SU-DHL-6 (cell line): Measurements from ENCODE around the gene NUTM2F.
"Not testable (repeated sequence)": the region's sequence is repeated elsewhere in the genome, so short reads cannot be mapped to it uniquely, and the experiment has no call there.

Experiments
- H2AFZ ChIP-seq: fragments of 200-600 bp; sonication (generic); 2 replicates; pipeline ENCODE4 v1.6.1; 2014; ENCODE audit warnings: low read depth, mild to moderate bottlenecking, moderate library complexity, mixed read lengths, antibody characterized with exemption, low read length; ENCODE audit not compliant: severe bottlenecking
- H3F3A ChIP-seq: fragments of 200-600 bp; shearing (Covaris generic); 2 replicates; pipeline ENCODE4 v1.6.0; 2016; ENCODE audit warnings: antibody characterized with exemption, mild to moderate bottlenecking; ENCODE audit not compliant: insufficient read depth
- H3K27ac ChIP-seq: fragments of 200-600 bp; sonication (generic); 2 replicates; pipeline ENCODE4 v1.5.1; 2016; ENCODE audit warnings: low read depth, mild to moderate bottlenecking, low read length, moderate library complexity, mixed read lengths
- H3K27me3 ChIP-seq: fragments of 200-600 bp; sonication (generic), shearing (Covaris generic); 2 replicates; pipeline ENCODE4 v1.6.0; 2014; ENCODE audit warnings: mild to moderate bottlenecking, low read length
- H3K36me3 ChIP-seq: fragments of 200-600 bp; sonication (generic); 2 replicates; pipeline ENCODE4 v1.6.1; 2014; ENCODE audit warnings: mild to moderate bottlenecking, low read length, mixed read lengths
- H3K4me2 ChIP-seq: fragments of 300-600, 200-600 bp; shearing (Covaris generic), sonication (generic); 2 replicates; pipeline ENCODE4 v1.6.0; 2014; ENCODE audit warnings: low read length, low read depth, mild to moderate bottlenecking; ENCODE audit not compliant: poor library complexity, severe bottlenecking
- H3K4me3 ChIP-seq: fragments of 200-600 bp; sonication (generic); 2 replicates; pipeline ENCODE4 v1.5.1; 2014; ENCODE audit warnings: antibody characterized with exemption, low read length, mild to moderate bottlenecking, mixed read lengths; ENCODE audit not compliant: insufficient read depth, poor library complexity, severe bottlenecking
- H3K79me2 ChIP-seq: fragments of 200-600 bp; sonication (generic); 2 replicates; pipeline ENCODE4 v1.6.1; 2014; ENCODE audit warnings: mild to moderate bottlenecking, low read length, moderate library complexity; ENCODE audit not compliant: insufficient read depth
- H3K9ac ChIP-seq: fragments of 200-600 bp; sonication (generic); 2 replicates; pipeline ENCODE4 v1.7.0; 2014; ENCODE audit warnings: mild to moderate bottlenecking, low read length
- H3K9me2 ChIP-seq: fragments of 200-600 bp; sonication (generic); replicated peaks from 2 replicates; pipeline ENCODE4 v1.6.1; 2014; ENCODE audit warnings: low read length; ENCODE audit not compliant: insufficient read depth
- H3K9me3 ChIP-seq: fragments of 200-600 bp; sonication (generic); 2 replicates; pipeline ENCODE4 v1.6.1; 2014; ENCODE audit warnings: low read length, mixed read lengths; ENCODE audit not compliant: insufficient read depth
- H4K20me1 ChIP-seq: fragments of 200-600 bp; sonication (generic); 2 replicates; pipeline ENCODE4 v1.6.1; 2014; ENCODE audit warnings: low read depth, mild to moderate bottlenecking, antibody characterized with exemption, low read length, moderate library complexity, mixed read lengths

Gene NUTM2F

DNA sequence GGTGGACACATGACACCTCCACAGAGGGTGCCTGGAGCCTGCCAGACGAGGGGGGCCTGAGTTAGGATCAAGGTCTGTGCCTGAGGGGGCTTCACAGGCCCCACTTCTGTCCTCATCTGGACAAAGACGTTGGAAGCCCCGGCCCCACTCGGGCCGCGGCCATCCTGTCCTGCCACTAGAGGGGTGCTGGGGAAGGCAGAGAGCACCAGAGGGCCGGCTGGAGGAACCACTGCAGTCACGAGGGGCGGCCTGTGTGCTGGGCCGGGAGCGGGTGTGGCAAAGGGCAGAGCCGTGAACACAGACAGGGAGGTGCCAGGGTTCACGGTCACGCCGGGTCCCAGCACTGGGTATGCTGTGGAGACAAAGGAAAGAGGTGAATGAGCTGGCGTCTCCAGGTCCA, 2.9 kb downstream of the NUTM2F start:
- not testable (repeated sequence) for H3K9me3 ChIP-seq

DNA sequence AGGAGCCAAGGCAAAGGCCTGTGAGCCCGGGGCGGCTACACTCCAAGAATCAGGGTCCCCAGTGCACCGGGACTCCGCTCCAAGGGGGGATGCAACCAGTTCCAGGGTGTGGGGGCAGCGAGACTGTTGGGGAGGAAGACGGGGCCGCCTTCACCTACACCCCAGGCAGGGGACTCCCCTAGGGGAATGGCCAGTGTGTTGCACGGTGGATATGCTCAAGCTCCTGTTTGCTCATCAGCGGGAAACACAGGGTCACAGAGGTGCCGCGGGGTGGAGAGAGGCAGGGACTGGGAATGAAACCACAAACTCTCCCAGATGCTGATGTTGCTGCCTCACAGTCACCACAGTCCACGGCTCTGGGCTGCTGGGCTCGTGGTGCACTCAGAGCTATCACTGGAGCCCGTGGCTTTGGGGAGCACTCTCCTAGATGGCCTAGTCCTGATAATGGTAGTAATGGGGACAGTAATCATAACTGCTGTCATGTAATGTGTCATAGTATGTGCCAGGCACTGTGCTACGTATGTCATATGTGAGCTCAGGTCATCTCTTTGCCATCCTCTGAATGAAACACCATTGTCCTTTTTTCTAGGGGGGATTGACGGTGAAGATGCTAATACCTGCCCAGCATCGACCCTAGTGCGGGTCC, 5.2 kb downstream of the NUTM2F start:
- H3K79me2 ChIP-seq = not testable (repeated sequence)

More for the DNA sequence above, 2.9 kb downstream of the NUTM2F start:
- not testable (repeated sequence) for H4K20me1 ChIP-seq, H3K9me2 ChIP-seq, H3F3A ChIP-seq, H3K79me2 ChIP-seq, H3K27ac ChIP-seq, H2AFZ ChIP-seq, H3K9ac ChIP-seq, H3K4me3 ChIP-seq, H3K27me3 ChIP-seq, H3K4me2 ChIP-seq, H3K36me3 ChIP-seq

GRCh38 chr9:94322342-94322940, 6.0 kb downstream of the NUTM2F start:
- not testable (repeated sequence) for H3K9ac ChIP-seq, H3K9me3 ChIP-seq, H3K79me2 ChIP-seq, H3K4me2 ChIP-seq, H3K27me3 ChIP-seq, H4K20me1 ChIP-seq, H3K4me3 ChIP-seq, H3K9me2 ChIP-seq, H3K27ac ChIP-seq, H3F3A ChIP-seq, H2AFZ ChIP-seq, H3K36me3 ChIP-seq

More for the DNA sequence above, 5.2 kb downstream of the NUTM2F start:
- not testable (repeated sequence) for H3K9me2 ChIP-seq, H3F3A ChIP-seq, H3K9me3 ChIP-seq, H3K4me3 ChIP-seq, H4K20me1 ChIP-seq, H2AFZ ChIP-seq, H3K27ac ChIP-seq, H3K36me3 ChIP-seq, H3K9ac ChIP-seq, H3K4me2 ChIP-seq, H3K27me3 ChIP-seq

DNA sequence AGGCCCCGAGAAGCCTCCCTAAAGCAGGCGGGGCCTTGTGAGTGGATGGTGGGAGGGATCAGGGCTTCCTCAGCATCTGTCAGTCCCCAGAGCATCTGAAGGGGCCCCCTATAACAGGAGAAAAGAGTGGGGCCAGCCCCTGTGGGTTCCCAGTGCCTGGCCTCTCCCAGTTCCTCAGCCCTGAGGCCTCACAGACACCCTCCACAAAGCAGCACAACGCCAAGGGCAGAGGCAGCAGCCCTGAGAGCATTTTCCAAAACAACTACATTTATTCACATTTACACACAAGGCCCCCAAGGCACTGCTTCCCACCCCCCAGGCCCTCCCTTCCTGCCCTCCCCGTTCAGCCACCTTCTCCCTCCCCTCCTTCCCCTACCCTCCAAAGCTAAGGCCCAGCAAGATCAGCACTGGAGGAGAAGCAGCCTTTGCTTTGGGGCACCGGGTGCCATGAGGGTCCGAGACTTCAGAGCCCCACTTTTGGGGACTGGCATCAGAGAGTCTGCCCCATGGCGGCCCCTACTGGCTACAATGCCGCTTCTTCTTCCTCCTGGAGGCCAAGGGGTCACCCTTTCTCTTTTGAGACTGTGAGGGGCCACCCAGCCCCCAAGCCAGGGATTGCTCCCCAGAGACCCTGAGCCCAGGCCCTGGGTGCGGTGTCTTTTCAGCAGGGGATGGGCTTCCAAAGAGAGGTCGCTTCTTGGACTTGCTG, 10.3 kb downstream of the NUTM2F start:
- not testable (repeated sequence) for H3K9me3 ChIP-seq

DNA sequence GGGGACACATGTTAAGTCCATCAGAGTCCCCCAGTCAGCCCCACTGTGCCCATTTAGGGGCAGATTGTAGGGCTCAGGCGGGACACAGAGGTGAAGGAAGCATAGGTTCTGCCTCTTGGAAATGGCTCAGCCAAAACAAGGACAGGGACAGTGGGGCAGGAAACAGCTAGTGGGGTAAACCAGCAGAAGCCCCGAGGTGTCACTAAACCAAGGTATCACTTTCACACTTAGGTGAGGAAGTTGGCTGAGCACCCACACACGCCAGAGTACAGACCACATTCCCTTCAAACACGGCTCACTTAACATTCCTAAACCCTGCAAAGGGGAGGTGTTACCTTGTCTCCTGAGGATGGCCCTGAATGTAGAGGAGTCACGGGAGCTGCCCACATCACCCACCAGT, 12.2 kb downstream of the NUTM2F start:
- not testable (repeated sequence) for H3K4me2 ChIP-seq, H4K20me1 ChIP-seq, H2AFZ ChIP-seq, H3K27me3 ChIP-seq, H3K9ac ChIP-seq, H3K79me2 ChIP-seq, H3K27ac ChIP-seq, H3K4me3 ChIP-seq, H3K9me3 ChIP-seq, H3K9me2 ChIP-seq, H3F3A ChIP-seq, H3K36me3 ChIP-seq

More for the DNA sequence above, 10.3 kb downstream of the NUTM2F start:
- not testable (repeated sequence) for H3K27ac ChIP-seq, H3K36me3 ChIP-seq, H3K9me2 ChIP-seq, H3F3A ChIP-seq, H3K4me3 ChIP-seq, H4K20me1 ChIP-seq, H3K4me2 ChIP-seq, H3K27me3 ChIP-seq, H3K9ac ChIP-seq, H3K79me2 ChIP-seq, H2AFZ ChIP-seq

DNA sequence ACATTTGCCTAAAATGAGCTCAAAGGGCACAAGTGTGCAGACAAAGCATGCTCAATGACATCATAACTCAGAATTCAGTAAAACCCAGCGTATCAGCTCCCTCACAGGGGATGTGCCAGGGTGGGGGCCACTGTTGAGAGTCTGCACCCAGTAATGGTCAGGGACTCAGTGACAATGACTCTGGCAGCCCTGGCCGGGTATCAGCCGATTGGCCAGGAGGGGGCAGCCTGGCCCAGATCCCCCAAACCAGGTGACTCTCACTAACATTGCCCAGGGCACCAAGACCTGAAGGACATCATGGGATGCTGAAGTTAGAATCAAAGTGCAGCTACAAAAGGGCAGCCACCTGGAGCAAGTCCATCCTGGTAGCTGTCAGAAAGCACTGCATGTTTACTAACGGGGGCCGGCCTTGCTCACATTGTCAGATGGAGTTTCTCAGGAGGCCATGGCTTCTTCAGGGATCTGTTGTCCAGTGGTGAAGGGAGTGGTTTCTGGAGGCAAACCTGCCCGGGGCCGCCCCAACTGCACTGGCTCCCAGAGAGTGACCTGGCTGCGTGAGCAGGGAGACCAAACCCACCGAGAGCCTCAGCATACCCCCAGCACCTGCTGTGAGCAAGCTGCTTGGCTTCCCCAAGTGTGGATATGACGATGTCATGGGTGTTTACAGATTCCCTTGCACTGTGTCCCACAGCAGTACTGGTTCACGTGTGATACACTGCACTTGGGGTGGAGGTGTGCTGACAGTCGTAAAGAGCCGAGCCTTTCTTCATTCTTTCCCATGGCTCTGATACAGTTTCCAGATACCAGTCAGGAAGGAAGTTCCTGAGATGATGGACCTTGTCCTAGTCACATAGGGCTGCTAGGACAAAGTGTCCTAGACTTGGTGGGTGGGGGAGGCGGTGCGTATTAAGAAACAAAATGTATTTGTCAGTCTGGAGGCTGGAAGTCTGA, 13.1 kb downstream of the NUTM2F start:
- H3K9me3 ChIP-seq, H2AFZ ChIP-seq, H3K9ac ChIP-seq, H3K27me3 ChIP-seq, H3K9me2 ChIP-seq, H3K4me2 ChIP-seq, H3K79me2 ChIP-seq, H3K27ac ChIP-seq, H3K4me3 ChIP-seq, H4K20me1 ChIP-seq, H3K36me3 ChIP-seq, H3F3A ChIP-seq: not testable (repeated sequence)
